GM06990 (cell line): ENCODE data around the gene UBTF.

Source experiments
- DNase-seq: peaks from one replicate; pipeline ENCODE4 v3.0.0-alpha.2; 2011; ENCODE audit not compliant: insufficient read length; ENCODE audit errors: extremely low read depth
- H3K27me3 ChIP-seq: replicated peaks from 2 replicates; pipeline ENCODE4 v1.6.0; 2011; ENCODE audit warnings: low read length; ENCODE audit not compliant: control insufficient read depth, insufficient read depth
- H3K36me3 ChIP-seq: 2 replicates; pipeline ENCODE4 v1.5.1; 2011; ENCODE audit warnings: low read length; ENCODE audit not compliant: control insufficient read depth, insufficient read depth
- H3K4me3 ChIP-seq: replicated peaks from 2 replicates; pipeline ENCODE4 v1.5.1; 2011; ENCODE audit warnings: low read depth, mild to moderate bottlenecking, control low read depth, low read length
- CTCF ChIP-seq: IDR thresholded peaks from 2 replicates; pipeline ENCODE4 v1.5.1; 2011; ENCODE audit warnings: low read length, control low read depth, mild to moderate bottlenecking, inconsistent platforms; ENCODE audit not compliant: insufficient read depth, poor library complexity, severe bottlenecking

UBTF gene

GRCh38 chr17:44219108-44219615 is 313 bp downstream of the UBTF start:
- DNase-seq = peak; percentile 87
- peaks cover 18% of the 10 kb centered on the region for H3K36me3 ChIP-seq
- no peak for TF ChIP-seq CTCF
- no peaks in the 10 kb centered on the region for H3K27me3 ChIP-seq
- H3K4me3 ChIP-seq = peak overlapping the region; percentile 92

GRCh38 chr17:44218344-44219107 is 949 bp downstream of the UBTF start:
- Histone ChIP-seq H3K27me3 (no peaks in the 10 kb centered on the region), H3K36me3 (peaks cover 20% of the 10 kb centered on the region), H3K4me3 (peak overlapping the region; percentile 92)
- TF ChIP-seq CTCF = peak; percentile 48
- DNase-seq = peak; percentile 92

GRCh38 chr17:44217738-44218343 is 1.6 kb downstream of the UBTF start:
- peak overlapping the region; percentile 92 for H3K4me3 ChIP-seq
- TF ChIP-seq CTCF = no peak
- H3K36me3 ChIP-seq = peaks cover 27% of the 10 kb centered on the region

GRCh38 chr17:44216694-44217093 is 2.8 kb downstream of the UBTF start:
- Histone ChIP-seq H3K4me3 (peak overlapping the region; percentile 92), H3K36me3 (peaks cover 36% of the 10 kb centered on the region), H3K27me3 (no peaks in the 10 kb centered on the region)
- DNase-seq = no peak
- no peak for TF ChIP-seq CTCF

More at GRCh38 chr17:44217738-44218343, 1.6 kb downstream of the UBTF start:
- no peak for DNase-seq
- H3K27me3 ChIP-seq = no peaks in the 10 kb centered on the region

GRCh38 chr17:44216173-44216572 is 3.3 kb downstream of the UBTF start:
- no peak for DNase-seq
- Histone ChIP-seq H3K36me3 (peaks cover 41% of the 10 kb centered on the region), H3K4me3 (peak overlapping the region; percentile 92), H3K27me3 (no peaks in the 10 kb centered on the region)
- TF ChIP-seq CTCF = no peak
